ENCODE results near the gene MB. TPM values are rescaled to one million over a fixed set of nuclear protein-coding genes. Genes with fewer than 3 reads are reported as not detected.
A peak's percentile ranks its signal among the peaks of the same experiment; 100 is the strongest.
"Not testable (repeated sequence)": the region's sequence is repeated elsewhere in the genome, so short reads cannot be mapped to it uniquely, and the experiment has no call there.

The MB gene
- total RNA-seq, 2 donors from 2014 or later: not detected

GRCh38 chr22:35630891-35631290 lies 13.8 kb upstream of the MB start:
- Mint-ChIP-seq H3K9me3 (no peaks in the 10 kb centered on the region), H3K36me3 (no peaks in the 10 kb centered on the region), H3K4me3 (peak overlapping the region; percentile 70), H3K27me3 (peaks cover 3 to 7% of the 10 kb centered on the region in 2 donors), H3K27ac (peak overlapping the region; percentile 83 to 89), H3K4me1 (ENCODE audit: low read depth in 2 of 2) (peaks cover 50 to 52% of the 10 kb centered on the region in 2 donors)
- ATAC-seq (no peak), DNase-seq (ENCODE audit: low spot score) (no peak)

DNA sequence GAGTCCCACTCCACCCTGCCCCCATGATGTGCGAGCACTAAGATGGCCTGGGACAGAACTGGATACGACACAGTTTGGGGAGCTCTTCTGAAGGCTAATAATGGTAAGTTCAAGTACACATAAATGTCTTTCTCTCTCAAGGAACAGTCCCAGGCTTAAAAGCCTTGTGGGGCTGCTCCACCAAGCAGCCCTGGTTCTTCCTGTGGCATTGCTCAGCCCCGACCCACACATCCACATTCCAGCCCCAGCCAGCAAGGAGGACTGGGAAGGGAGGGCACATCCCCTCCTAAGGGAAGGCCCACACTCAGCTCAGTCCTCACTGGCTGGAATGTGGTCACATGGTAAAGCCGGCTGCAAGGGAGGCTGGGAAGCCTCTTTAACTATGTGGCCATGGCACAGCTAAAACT lies 13.3 kb upstream of the MB start:
- Mint-ChIP-seq H3K9me3 (no peaks in the 10 kb centered on the region), H3K27me3 (peaks cover 3 to 7% of the 10 kb centered on the region in 2 donors), H3K4me3 (peak overlapping the region; percentile 70), H3K4me1 (ENCODE audit: low read depth in 2 of 2) (peaks cover 49 to 52% of the 10 kb centered on the region in 2 donors), H3K36me3 (no peaks in the 10 kb centered on the region), H3K27ac (peak overlapping the region; percentile 83 to 89)
- no peak for ATAC-seq
- no peak for DNase-seq (ENCODE audit: low spot score)

DNA sequence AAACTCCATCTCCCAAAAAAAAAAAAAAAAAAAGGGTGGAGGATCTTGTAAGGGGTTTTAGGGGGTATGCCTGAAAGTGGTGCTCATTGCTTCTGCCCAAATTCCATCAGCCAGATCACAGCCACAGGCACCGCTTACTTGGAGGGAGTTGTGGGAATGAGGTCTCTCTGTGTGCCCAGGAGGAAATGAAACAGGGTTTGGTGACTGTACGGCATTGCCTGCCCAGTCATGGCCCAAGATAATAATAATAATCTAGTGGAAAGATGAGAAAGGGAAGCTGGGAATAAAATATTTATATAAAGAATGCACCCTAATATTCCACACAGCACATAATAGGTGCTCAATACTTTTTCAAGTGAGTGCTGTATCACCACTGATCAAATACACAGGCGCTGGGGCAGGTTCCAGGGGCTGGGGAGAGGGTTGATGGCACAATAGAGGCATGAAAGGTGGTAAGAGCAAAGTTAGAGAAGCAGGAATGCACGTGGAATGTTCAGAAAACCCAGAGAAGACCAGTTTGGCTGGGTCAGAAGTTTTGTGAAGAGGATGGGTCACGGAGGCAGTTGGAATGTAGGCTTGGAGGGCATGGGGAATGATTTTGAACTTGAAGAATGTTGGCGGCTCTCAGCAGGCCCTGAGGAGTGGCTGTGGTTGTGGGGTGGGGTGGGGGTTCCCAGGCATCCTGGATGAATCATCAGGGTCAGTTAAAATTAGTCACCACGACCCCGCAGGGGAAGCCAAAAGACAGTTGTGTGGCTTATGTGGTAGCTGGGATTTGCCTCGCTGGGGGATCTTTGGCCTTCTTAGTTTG lies 12.5 kb upstream of the MB start:
- H3K27me3 Mint-ChIP-seq: peaks cover 2 to 7% of the 10 kb centered on the region in 2 donors
- peak; percentile 88 to 90 for ATAC-seq
- peak overlapping the region; percentile 83 to 89 for H3K27ac Mint-ChIP-seq
- peak; percentile 94 for DNase-seq (ENCODE audit: low spot score)
- no peaks in the 10 kb centered on the region for H3K36me3 Mint-ChIP-seq
- peak overlapping the region; percentile 70 for H3K4me3 Mint-ChIP-seq
- no peaks in the 10 kb centered on the region for H3K9me3 Mint-ChIP-seq
- H3K4me1 Mint-ChIP-seq (ENCODE audit: low read depth in 2 of 2): peaks cover 43 to 45% of the 10 kb centered on the region in 2 donors

GRCh38 chr22:35628732-35629131 lies 11.6 kb upstream of the MB start:
- Mint-ChIP-seq H3K27me3 (peaks cover 2 to 12% of the 10 kb centered on the region in 2 donors), H3K4me3 (peak overlapping the region; percentile 88), H3K27ac (peak overlapping the region; percentile 74 to 89), H3K4me1 (ENCODE audit: low read depth in 2 of 2) (peaks cover 40 to 42% of the 10 kb centered on the region in 2 donors), H3K9me3 (no peaks in the 10 kb centered on the region), H3K36me3 (no peaks in the 10 kb centered on the region)
- DNase-seq (ENCODE audit: low spot score) (no peak), ATAC-seq (no peak)

- Mint-ChIP-seq H3K36me3 (no peaks in the 10 kb centered on the region), H3K27ac (peak overlapping the region; percentile 74 to 89), H3K4me1 (ENCODE audit: low read depth in 2 of 2) (peaks cover 36 to 38% of the 10 kb centered on the region in 2 donors), H3K4me3 (peak overlapping the region; percentile 88), H3K9me3 (no peaks in the 10 kb centered on the region), H3K27me3 (peaks cover 5 to 13% of the 10 kb centered on the region in 2 donors)
- ATAC-seq (peak; percentile 56 to 71), DNase-seq (ENCODE audit: low spot score) (peak; percentile 72)
Observed at GRCh38 chr22:35627267-35628041, 10.3 kb upstream of the MB start.

GRCh38 chr22:35625763-35626432 lies 8.8 kb upstream of the MB start:
- no peak for ATAC-seq
- H3K27ac Mint-ChIP-seq: no peak overlapping the region
- no peak overlapping the region for H3K4me3 Mint-ChIP-seq

DNA sequence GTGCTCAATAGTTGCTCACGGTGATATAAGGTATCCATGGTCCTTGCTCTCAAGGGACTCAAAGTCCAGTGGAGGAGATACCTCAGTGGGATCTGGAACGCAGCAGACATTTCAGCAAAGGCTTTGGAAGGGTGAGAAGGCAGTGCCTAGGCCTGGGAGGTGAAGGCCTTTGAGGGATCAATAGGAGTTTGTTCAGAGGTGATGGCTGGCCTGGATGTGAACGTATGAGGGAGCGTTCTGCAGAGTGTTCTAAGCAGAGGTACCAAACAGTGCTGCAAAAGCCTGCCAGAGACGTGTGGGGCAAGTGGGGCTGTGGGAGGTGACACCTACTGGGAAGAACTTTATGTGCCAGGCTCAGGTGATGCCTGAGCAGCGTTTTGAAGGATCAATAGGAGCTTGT lies 7.4 kb upstream of the MB start:
- no peak for DNase-seq (ENCODE audit: low spot score)
- H3K27ac Mint-ChIP-seq: peak overlapping the region in 1 of 2 donors; percentile 16
- H3K4me3 Mint-ChIP-seq: no peak overlapping the region
- ATAC-seq: no peak
- H3K27me3 Mint-ChIP-seq: peaks cover 5 to 13% of the 10 kb centered on the region in 2 donors
- H3K4me1 Mint-ChIP-seq (ENCODE audit: low read depth in 2 of 2): peaks cover 20 to 24% of the 10 kb centered on the region in 2 donors
- no peaks in the 10 kb centered on the region for H3K36me3 Mint-ChIP-seq
- H3K9me3 Mint-ChIP-seq: no peaks in the 10 kb centered on the region

More at GRCh38 chr22:35625763-35626432, 8.8 kb upstream of the MB start:
- Mint-ChIP-seq H3K36me3 (no peaks in the 10 kb centered on the region), H3K27me3 (peaks cover 5 to 13% of the 10 kb centered on the region in 2 donors), H3K9me3 (no peaks in the 10 kb centered on the region), H3K4me1 (ENCODE audit: low read depth in 2 of 2) (peaks cover 33 to 37% of the 10 kb centered on the region in 2 donors)
- DNase-seq (ENCODE audit: low spot score): no peak

DNA sequence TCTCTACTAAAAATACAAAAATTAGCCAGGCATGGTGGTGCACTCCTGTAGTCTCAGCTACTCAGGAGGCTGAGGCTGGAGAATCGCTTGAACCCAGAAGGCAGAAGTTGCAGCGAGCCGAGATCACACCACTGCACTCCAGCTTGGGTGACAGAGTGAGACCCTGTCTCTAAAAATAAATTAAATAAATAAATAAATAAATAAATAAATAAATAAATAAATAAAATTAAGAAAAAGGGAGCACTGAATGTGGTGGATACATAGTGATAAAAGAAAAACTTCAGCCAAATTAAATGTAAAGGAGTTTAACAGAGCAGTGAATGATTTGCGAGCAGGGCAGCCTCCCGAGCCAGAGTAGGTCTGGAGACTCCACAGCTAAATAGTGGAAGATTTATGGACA lies 6.8 kb upstream of the MB start:
- not testable (repeated sequence) for H3K4me3 Mint-ChIP-seq; DNase-seq (ENCODE audit: low spot score); H3K9me3 Mint-ChIP-seq; H3K36me3 Mint-ChIP-seq; ATAC-seq
- H3K27ac Mint-ChIP-seq: peak overlapping the region in 1 of 2 donors; percentile 16
- peaks cover 5 to 13% of the 10 kb centered on the region in 2 donors for H3K27me3 Mint-ChIP-seq
- peaks cover 16 to 19% of the 10 kb centered on the region in 2 donors for H3K4me1 Mint-ChIP-seq (ENCODE audit: low read depth in 2 of 2)

DNA sequence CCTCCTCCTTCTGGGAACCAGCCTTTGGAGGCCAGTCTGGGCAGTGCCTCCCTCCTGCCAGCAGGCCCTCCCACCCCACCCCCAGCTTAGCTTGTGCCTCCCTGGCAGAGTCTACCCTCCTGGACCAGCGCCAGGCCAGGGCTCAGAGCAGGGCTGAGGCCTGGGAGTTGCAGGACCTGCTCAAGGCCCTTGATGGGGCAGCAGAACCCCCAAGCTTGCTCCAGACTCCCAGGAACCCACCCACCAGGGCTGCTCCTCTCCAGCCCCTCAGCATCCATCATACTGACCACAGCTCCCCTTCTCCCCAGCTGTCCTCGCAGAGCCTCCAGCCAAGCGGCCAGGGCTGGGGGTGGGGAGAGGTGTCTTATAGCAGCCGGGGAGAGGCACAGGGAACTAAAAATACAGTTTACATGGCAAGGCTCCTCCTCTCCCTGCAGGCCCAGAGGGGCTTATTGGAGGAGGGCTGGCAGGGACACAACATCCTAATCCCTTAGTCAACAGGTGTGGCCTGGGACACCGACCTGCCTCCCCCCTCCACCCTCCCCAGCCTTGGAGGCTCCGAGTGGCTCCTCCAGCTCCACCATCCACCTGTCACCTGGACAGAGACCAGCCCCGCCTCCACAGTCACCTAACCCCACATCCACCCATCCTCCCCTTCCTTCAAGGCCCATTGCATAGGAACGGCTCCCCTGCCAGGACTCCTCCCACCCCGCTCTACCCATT lies 5.2 kb upstream of the MB start:
- Mint-ChIP-seq H3K36me3 (no peaks in the 10 kb centered on the region), H3K27ac (no peak overlapping the region), H3K9me3 (no peaks in the 10 kb centered on the region), H3K4me1 (ENCODE audit: low read depth in 2 of 2) (peaks cover 7 to 9% of the 10 kb centered on the region in 2 donors), H3K4me3 (no peak overlapping the region), H3K27me3 (peaks cover 5 to 13% of the 10 kb centered on the region in 2 donors)
- DNase-seq (ENCODE audit: low spot score): no peak
- no peak for ATAC-seq

GRCh38 chr22:35621451-35621850 lies 4.3 kb upstream of the MB start:
- Mint-ChIP-seq H3K27me3 (peaks cover 5 to 13% of the 10 kb centered on the region in 2 donors), H3K4me3 (no peak overlapping the region), H3K36me3 (no peaks in the 10 kb centered on the region), H3K4me1 (ENCODE audit: low read depth in 2 of 2) (peaks cover 7 to 8% of the 10 kb centered on the region in 2 donors), H3K27ac (no peak overlapping the region), H3K9me3 (no peaks in the 10 kb centered on the region)
- no peak for DNase-seq (ENCODE audit: low spot score)
- no peak for ATAC-seq

DNA sequence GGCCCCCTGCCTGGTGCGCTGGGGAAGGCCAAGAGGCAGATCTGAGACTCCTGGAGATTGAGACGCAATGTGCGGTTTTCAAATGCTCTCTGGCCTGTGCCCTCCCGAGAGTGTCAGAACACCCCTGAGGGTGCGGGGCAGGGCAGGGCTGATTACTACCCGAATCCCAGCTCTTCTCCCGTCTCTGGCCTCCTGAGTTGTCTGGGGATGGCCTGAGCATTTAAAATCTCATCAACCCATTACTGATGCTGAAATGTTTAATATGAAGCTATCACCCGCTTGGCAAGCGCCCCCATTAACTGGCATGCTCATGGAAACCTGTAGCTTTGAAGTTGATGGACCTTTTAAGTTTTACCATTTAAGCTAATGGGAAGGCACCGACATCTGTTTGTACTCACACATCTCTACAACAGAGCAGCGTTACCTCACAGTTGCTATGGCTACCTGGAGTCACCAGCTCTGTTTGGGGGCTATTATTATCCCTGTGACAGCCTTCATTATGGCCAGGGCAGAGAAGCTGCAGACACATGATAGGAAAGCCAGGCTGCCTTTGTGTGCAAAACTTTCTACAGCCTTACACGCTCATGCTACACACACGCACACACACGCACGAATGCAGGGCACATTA lies 3.6 kb upstream of the MB start:
- no peaks in the 10 kb centered on the region for H3K36me3 Mint-ChIP-seq
- no peak overlapping the region for H3K4me3 Mint-ChIP-seq

GRCh38 chr22:35619336-35620094 lies 2.4 kb upstream of the MB start:
- Mint-ChIP-seq H3K9me3 (no peaks in the 10 kb centered on the region), H3K27me3 (peaks cover 2 to 12% of the 10 kb centered on the region in 2 donors), H3K36me3 (no peaks in the 10 kb centered on the region), H3K4me1 (ENCODE audit: low read depth in 2 of 2) (peaks cover 7 to 18% of the 10 kb centered on the region in 2 donors), H3K27ac (no peak overlapping the region), H3K4me3 (no peak overlapping the region)
- ATAC-seq (no peak), DNase-seq (ENCODE audit: low spot score) (no peak)

More for the DNA sequence above, 3.6 kb upstream of the MB start:
- Mint-ChIP-seq H3K27me3 (peaks cover 5 to 13% of the 10 kb centered on the region in 2 donors), H3K9me3 (no peaks in the 10 kb centered on the region), H3K4me1 (ENCODE audit: low read depth in 2 of 2) (peaks cover 7 to 13% of the 10 kb centered on the region in 2 donors), H3K27ac (no peak overlapping the region)
- ATAC-seq (no peak), DNase-seq (ENCODE audit: low spot score) (no peak)

Data from natural killer cell treated with Interleukin-12 subunit alpha and Interleukin-12 subunit beta and Interleukin-15 and Interleukin-18, amount 100 ng/mL, for 72 hours (primary cell).